LHCN-M2 (cell line): ENCODE data around the gene CETN1. TPM values are rescaled to one million over a fixed set of nuclear protein-coding genes. Genes with fewer than 3 reads are reported as not detected.

ENCODE experiments used
- DNase-seq: peaks from one replicate; pipeline ENCODE4 v3.0.0-alpha.2; 2012; ENCODE audit warnings: low read depth
- total RNA-seq: library from RNA; depleted of rRNA; stranded (reverse); fragments of >200 nt; gene quantifications from 2 replicates; pipeline ENCODE4 v1.2.3, GENCODE V29; 2014; rRNA removed

The CETN1 gene
- total RNA-seq, 1 experiment from 2014 or later: not detected

- DNase-seq: no peak
Observed at GRCh38 chr18:622289-622688, 42.1 kb downstream of the CETN1 start.

GRCh38 chr18:623761-624620 is 43.8 kb downstream of the CETN1 start:
- DNase-seq: peak; percentile 70

GRCh38 chr18:627231-627630 is 47.1 kb downstream of the CETN1 start:
- DNase-seq: peak; percentile 56

GRCh38 chr18:629269-630150 is 49.3 kb downstream of the CETN1 start:
- no peak for DNase-seq

GRCh38 chr18:631560-631959 is 51.4 kb downstream of the CETN1 start:
- no peak for DNase-seq

Other genes with a start within 250 kb of the CETN1 start
- gene COLEC12, start 79.7 kb upstream of the CETN1 start, total RNA-seq: 0.32 and 1.1 TPM in 2 replicates
- gene CLUL1, start 16.6 kb downstream of the CETN1 start, total RNA-seq: not detected in 2 replicates
- gene TYMS, start 77.3 kb downstream of the CETN1 start, total RNA-seq: 49.4 and 72.3 TPM in 2 replicates
- gene ENOSF1, start 132.2 kb downstream of the CETN1 start, total RNA-seq: 25.8 and 26.2 TPM in 2 replicates
- 112 and 124 TPM in 2 replicates for gene YES1, start 231.9 kb downstream of the CETN1 start, total RNA-seq